Endothelial cell of hepatic sinusoid (primary cell): Measurements from ENCODE around the gene SOX12.

Source experiments
- in situ Hi-C: cut with HindIII; loops from 2 replicates; pipeline ENCODE4 v1.10.0; 2017; ENCODE audit warnings: low sequenced_read_pairs

SOX12 gene

GRCh38 chr20:325045-325888 lies at the start of gene SOX12:
Gene SOX12 (plus strand): TSS chr20:325552. CDS start chr20:325925, 373 bp downstream.
- in situ Hi-C loops: no loop called here

DNA sequence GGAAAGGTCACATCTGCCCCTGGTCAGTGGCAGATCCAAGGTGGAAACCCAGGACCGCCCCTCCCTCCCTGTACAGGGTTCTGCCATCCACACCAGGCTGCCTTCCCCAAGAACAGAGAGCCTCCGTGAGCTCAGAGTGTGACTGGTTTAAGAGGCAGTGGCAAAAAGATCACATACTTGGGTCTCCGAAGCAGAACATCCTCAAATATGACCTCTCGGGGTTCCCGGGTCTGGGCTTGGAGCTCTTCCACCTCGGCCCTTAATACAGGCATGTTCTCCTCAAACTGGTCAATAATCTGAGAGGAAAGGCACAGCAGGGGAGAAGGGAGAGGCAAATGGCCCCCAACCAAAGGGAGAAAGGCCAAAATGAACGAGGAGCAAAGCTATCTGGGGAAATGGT lies 49.6 kb upstream of the SOX12 start:
- in situ Hi-C loops: no loop called here

- in situ Hi-C loops: no loop called here
Measured at GRCh38 chr20:276620-277495, 48.5 kb upstream of the SOX12 start.

DNA sequence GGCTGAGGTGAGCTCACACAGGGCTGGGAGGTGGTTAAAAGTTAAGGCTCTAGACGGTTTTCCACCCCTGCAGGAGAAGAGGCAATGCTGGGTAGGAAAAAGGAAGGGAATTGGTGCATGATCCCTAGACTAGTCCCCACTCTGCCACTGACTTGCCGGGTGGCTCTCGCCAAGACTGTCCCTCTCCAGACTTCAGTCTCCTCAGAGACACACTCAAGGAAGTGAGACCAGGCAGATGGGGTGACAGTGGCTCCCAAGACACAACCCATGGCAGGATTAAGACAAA lies 47.9 kb upstream of the SOX12 start:
- in situ Hi-C loops: no loop called here

DNA sequence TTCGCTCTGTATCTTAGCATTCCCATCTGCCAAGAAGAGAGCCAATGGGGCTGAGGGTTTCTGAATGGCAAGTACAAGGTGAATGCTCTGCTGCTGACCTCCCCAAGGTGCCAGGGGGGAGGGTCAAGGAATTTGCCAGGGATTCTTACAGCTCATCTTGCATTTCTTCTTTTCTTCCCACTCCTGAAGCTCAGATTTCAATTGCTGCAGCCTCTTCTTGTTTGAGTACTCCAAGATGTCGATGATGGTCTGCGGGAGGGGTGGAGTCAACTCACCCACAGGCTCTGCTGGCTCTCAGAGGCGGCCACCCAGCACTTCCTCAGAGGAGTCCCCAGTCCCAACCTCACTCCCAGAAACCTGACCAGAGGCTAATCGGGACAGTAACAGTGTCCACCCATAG lies 47.2 kb upstream of the SOX12 start:
- in situ Hi-C loops: no loop called here

DNA sequence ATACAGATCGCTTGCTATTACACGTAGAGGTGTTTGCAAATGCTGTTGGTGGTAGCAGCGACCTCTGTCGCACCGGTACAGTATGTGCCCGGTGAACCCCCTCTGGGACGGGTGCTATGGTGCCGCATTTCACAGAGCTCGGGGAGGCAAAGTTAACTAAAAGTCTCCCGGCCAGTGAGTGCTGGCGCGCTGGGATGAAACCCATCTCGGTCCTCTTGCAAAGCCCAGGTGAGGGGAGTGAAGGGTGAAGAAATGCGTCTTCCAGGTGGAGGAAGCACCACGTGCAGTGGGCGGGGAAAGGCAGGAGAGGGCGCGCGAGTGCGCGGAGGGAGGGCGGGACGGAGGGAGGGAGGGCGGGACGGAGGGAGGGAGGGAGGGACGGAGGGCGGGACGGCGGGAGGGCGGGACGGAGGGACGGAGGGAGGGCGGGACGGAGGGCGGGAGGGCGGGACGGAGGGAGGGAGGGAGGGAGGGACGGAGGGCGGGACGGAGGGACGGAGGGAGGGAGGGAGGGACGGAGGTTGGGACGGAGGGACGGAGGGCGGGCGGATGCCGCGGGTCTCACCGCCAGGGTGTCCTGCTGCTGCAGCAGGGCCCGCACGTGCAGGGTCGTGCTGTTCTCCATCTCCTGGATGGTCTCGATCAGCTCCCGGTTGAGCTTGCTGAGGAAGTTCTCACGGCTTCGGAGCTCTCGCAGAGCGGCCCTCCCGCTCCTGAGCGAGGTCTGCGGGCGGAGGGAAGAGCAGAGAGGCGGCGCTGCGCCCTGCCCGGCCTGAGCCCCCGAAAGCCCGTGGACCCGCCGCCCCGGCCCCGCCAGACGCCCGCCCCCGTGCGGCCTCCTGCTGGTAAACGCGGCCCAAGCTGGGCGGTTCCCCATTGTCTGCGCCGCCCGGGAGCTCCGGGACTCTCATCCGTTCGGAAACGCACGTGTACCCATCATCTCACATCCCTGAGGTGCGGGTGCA lies 46.5 kb upstream of the SOX12 start:
- in situ Hi-C loops: no loop called here

- in situ Hi-C loops: no loop called here
Measured at GRCh38 chr20:284172-284571, 41.2 kb upstream of the SOX12 start.

DNA sequence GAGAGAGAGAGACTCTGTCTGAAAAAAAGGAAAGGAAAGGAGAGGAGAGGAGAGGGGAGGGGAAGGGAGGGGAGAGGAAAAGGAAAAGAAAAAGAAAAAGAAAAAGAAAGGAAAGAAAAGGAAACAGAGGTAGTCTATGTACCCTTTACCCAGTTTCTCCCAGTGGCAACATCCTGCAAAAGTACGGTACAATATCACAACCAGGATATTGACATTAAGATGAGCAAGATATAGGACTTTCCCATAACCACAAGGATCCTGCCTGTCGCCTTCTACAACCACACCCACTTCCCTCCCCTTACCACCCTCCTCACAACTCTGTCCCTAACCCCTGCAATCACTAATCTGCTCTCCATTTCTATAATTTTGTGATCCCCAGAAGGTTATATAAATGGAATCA lies 38.8 kb upstream of the SOX12 start:
- in situ Hi-C loops: no loop called here

DNA sequence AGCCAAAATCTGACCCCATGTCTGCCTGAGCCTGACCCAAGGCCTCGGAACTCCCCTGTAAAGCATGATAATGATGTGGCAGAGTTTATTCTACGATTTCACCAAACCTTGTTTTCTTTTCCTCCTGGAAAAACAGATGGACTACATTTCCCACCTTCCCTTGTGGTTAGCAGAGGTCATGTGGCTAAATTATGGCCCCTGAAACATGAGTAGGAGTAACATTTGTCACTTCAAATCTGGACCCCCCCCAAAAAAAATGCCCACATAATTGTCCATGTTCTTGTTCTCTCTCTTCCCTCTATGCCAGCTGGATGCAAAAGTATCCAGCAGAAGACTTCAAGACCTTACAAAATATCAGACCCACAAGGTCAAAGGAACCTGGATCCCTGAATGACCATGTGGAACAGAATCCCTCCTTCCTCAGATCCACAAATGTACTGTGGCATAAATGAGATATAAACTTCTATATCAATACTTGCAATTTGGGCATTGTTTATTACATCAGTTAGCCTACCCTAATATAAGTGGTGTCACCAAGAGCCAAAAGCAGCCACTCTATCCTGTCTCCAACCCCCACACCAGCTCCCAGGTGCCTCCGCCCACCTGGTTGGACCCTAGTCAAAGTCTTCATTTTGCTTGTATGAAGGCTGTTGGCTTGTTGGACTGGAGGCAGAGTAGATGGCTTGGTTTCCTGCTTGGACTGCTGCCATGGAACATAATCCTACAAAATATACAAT lies 36.2 kb upstream of the SOX12 start:
- in situ Hi-C loops: no loop called here

DNA sequence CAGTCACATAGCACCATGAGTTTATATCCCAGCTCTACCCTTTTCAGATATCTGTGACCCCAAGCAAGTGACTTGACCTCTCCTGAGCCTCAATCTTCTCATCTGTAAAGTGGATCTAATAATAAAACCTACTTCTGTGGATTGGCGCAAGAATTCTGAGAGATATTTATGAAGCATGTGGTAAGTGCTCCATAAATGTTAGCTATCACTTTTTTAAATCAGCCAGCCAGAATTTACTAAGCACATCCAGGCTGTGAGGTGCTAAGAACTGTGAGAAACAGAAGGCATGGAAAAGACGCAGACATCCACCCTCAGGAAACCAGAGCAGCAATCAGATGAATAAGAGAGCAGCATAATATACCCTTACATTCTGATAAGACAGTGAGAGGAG lies 35.7 kb upstream of the SOX12 start:
- in situ Hi-C loops: no loop called here

- in situ Hi-C loops: no loop called here
Measured at GRCh38 chr20:290084-290831, 35.1 kb upstream of the SOX12 start, which contains the start of gene C20orf96. Gene C20orf96 (minus strand): TSS chr20:290750. CDS start chr20:290610, 140 bp downstream.

DNA sequence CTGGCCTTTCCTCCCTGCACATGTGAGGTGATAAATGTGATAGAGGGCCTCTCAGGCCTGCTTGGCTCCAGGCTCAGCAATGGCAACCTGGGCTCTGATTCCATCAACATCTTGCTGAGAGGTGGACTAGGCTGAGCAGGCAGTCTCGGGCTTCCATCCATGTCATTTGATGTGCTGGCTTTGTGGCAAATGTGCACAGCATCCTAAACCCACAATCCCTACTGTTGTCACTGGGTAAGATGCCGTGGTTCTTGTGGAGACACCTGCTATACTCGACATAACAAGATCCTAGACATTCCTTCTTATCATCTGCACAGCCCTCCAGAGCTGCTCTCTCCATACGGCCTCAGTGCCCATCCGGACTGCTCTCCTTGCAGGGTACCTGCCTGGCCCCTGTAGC lies 30.8 kb upstream of the SOX12 start:
- in situ Hi-C loops: no loop called here

DNA sequence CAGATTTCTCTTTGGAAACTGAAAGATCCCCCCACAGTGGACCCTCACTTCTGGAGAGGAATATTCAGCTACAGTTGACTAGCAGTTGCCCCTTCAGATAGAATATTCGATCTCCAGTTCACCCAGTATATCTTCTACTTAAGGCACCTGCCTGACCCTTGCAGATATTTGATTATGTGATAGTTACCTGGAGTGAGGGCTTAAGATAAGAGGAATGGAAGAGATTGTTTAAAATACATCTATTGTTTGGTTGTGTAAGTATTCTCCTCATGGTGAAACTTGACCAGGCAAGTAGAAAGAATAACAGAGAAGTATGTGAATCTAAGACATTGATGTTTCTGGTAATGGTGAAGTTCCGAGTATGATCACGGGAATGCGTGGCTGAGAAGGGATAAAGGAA lies 29.5 kb upstream of the SOX12 start:
- in situ Hi-C loops: no loop called here

GRCh38 chr20:297098-297924 lies 28.0 kb upstream of the SOX12 start, which contains the start of gene ZCCHC3:
Gene ZCCHC3 (plus strand): TSS chr20:297570. CDS start chr20:297587, 17 bp downstream.
- in situ Hi-C loops: no loop called here

DNA sequence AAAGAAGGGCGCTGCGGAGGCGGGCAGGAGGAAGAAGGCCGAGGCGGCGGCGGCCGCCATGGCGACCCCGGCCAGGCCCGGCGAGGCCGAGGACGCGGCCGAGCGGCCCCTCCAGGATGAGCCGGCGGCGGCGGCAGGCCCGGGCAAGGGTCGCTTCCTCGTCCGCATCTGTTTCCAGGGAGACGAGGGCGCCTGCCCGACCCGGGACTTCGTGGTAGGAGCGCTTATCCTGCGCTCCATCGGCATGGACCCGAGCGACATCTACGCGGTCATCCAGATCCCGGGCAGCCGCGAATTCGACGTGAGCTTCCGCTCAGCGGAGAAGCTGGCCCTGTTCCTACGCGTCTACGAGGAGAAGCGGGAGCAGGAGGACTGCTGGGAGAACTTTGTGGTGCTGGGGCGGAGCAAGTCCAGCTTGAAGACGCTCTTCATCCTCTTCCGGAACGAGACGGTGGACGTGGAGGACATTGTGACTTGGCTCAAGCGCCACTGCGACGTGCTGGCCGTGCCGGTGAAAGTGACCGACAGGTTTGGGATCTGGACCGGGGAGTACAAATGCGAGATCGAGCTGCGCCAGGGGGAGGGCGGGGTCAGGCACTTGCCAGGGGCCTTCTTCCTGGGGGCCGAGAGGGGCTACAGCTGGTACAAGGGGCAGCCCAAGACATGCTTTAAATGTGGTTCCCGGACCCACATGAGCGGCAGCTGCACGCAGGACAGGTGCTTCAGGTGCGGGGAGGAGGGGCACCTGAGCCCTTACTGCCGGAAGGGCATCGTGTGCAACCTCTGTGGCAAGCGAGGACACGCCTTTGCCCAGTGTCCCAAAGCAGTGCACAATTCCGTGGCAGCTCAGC lies 27.2 kb upstream of the SOX12 start:
- in situ Hi-C loops: no loop called here

- in situ Hi-C loops: no loop called here
Measured at GRCh38 chr20:298776-299391, 26.5 kb upstream of the SOX12 start.

- in situ Hi-C loops: no loop called here
Measured at GRCh38 chr20:300345-300990, 24.9 kb upstream of the SOX12 start.
